ENCODE data around the gene AGAP5. TPM values are rescaled to one million over a fixed set of nuclear protein-coding genes. Genes with fewer than 3 reads are reported as not detected.

The AGAP5 gene
- total and polyA plus RNA-seq, 2 donors (not counting 1 experiment from before 2014, with no cell fraction given): 1.8 to 3.1 TPM

DNA sequence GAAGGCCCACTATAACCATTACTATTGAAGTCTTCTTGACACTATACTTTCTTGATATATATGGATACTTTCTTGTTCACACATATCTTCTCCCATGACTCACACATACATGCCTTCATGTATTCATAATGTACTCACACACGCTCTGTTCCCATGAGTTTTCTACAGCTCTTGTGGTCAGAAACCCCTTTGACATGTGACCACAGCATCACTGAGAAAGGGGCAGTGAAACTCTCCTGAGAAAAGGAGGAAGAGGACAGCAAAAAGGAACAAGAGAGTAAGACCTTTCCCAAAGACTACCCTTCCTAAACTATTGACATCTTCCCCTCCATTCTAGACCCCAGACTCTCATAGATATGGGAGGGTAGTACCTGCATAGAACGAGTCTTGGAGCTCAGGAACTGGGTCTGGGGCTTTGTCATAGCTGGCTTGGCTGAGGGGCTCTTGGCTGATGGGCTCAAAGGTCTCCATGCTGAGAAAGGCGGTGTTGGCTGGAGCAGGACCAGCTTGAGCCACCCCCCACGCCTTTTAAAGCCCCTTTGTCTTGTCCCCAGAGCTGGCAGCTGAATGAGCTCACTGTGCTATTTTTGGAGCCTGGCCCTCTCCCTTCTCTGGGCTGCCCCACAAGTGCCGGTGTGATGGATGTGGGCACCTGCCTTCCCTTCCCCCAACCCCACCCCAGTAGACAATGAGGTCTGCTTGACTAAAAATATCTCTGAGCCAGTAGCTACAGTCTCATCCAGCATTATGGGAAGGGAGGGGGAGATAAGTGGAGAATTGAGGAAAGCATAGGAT lies 47.2 kb downstream of the AGAP5 start:
- DNase-seq (ENCODE audit: low read depth in 2 of 2): peak; percentile 69 to 86
- no peaks in the 10 kb centered on the region for H3K36me3 ChIP-seq (ENCODE audit: control insufficient read depth, insufficient read depth, low read length)

DNA sequence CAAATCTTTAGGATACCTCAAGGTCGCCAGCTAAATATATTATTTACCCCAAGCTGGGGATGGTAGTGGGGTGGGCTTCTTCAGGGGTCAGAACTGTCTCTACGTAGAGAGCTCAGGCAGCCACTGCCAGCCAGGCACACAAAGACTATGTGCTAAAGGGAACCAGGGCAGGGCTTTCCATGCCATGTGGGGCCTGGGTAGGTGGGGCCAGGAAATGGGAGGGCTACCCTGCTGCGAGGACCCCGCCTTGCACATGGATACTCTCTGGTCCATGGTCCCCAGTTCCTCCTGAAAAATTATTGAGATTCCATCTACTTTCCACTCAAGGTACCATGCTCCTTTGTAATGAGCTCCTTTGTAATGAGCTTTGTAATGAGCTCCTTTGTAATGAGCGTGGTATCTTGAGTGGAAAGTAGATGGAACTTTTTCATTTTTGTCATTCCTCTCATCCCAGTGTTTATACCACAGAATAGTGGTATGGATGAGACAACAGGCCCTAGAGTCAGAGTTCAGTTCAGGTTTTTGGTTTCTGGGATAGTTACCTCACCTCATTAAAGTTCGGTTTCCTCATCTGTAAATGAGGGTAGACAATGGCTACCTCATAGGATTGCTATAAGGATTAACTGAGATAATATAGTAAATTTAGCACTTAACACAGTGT lies 47.9 kb downstream of the AGAP5 start:
- H3K4me1 ChIP-seq (ENCODE audit: control insufficient read depth, extremely low read depth, insufficient read depth, low read length): peaks cover 15% of the 10 kb centered on the region
- TF ChIP-seq, protein P1, sequence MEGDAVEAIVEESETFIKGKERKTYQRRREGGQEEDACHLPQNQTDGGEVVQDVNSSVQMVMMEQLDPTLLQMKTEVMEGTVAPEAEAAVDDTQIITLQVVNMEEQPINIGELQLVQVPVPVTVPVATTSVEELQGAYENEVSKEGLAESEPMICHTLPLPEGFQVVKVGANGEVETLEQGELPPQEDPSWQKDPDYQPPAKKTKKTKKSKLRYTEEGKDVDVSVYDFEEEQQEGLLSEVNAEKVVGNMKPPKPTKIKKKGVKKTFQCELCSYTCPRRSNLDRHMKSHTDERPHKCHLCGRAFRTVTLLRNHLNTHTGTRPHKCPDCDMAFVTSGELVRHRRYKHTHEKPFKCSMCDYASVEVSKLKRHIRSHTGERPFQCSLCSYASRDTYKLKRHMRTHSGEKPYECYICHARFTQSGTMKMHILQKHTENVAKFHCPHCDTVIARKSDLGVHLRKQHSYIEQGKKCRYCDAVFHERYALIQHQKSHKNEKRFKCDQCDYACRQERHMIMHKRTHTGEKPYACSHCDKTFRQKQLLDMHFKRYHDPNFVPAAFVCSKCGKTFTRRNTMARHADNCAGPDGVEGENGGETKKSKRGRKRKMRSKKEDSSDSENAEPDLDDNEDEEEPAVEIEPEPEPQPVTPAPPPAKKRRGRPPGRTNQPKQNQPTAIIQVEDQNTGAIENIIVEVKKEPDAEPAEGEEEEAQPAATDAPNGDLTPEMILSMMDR (conservative IDR thresholded peaks at IDR 0.05 in 1 of 2, IDR thresholded peaks at IDR 0.05 in 1 of 2; ENCODE audit: low read depth in 1 of 2, low read length in 2 of 2): no peak
- no peak for TF ChIP-seq EZH2 (IDR thresholded peaks at IDR 0.05; ENCODE audit: low read length, missing control alignments)
- DNase-seq (ENCODE audit: low read depth in 2 of 2): peak in 1 of 2 donors; percentile 71
- no peak overlapping the region for H3K4me2 ChIP-seq (ENCODE audit: extremely low read depth, insufficient read depth, low read length)
- H2AFZ ChIP-seq (ENCODE audit: low read length): no peak overlapping the region
- H3K36me3 ChIP-seq (ENCODE audit: control insufficient read depth, insufficient read depth, low read length): no peaks in the 10 kb centered on the region
- no peaks in the 10 kb centered on the region for H3K79me2 ChIP-seq (ENCODE audit: control insufficient read depth, insufficient read depth, low read length)
- peak overlapping the region; percentile 7 for H3K27ac ChIP-seq (ENCODE audit: insufficient read depth, low read length)
- no peaks in the 10 kb centered on the region for H4K20me1 ChIP-seq (ENCODE audit: control insufficient read depth, extremely low read depth, insufficient read depth, low read length)
- no peak overlapping the region for H3K4me3 ChIP-seq (replicated peaks in 1 of 4; ENCODE audit: control extremely low read depth in 1 of 4, insufficient read depth in 1 of 4, low read depth in 3 of 4, low read length in 4 of 4)
- H3K27me3 ChIP-seq (ENCODE audit: control insufficient read depth, insufficient read depth, low read length): no peaks in the 10 kb centered on the region
- H3K9ac ChIP-seq (ENCODE audit: insufficient read depth, low read length): no peak overlapping the region
- H3K9me3 ChIP-seq (ENCODE audit: control insufficient read depth, insufficient read depth, low read depth, low read length): no peaks in the 10 kb centered on the region

More for the DNA sequence above, 47.2 kb downstream of the AGAP5 start:
- Histone ChIP-seq H4K20me1 (ENCODE audit: control insufficient read depth, extremely low read depth, insufficient read depth, low read length) (no peaks in the 10 kb centered on the region), H3K27me3 (ENCODE audit: control insufficient read depth, insufficient read depth, low read length) (no peaks in the 10 kb centered on the region), H3K4me3 (replicated peaks in 1 of 4; ENCODE audit: control extremely low read depth in 1 of 4, insufficient read depth in 1 of 4, low read depth in 3 of 4, low read length in 4 of 4) (no peak overlapping the region), H3K4me1 (ENCODE audit: control insufficient read depth, extremely low read depth, insufficient read depth, low read length) (peaks cover 15% of the 10 kb centered on the region), H3K9me3 (ENCODE audit: control insufficient read depth, insufficient read depth, low read depth, low read length) (no peaks in the 10 kb centered on the region), H3K27ac (ENCODE audit: insufficient read depth, low read length) (peak overlapping the region; percentile 63), H3K9ac (ENCODE audit: insufficient read depth, low read length) (no peak overlapping the region), H2AFZ (ENCODE audit: low read length) (no peak overlapping the region), H3K79me2 (ENCODE audit: control insufficient read depth, insufficient read depth, low read length) (no peaks in the 10 kb centered on the region), H3K4me2 (ENCODE audit: extremely low read depth, insufficient read depth, low read length) (no peak overlapping the region)
- TF ChIP-seq, protein P1 (conservative IDR thresholded peaks at IDR 0.05 in 1 of 2, IDR thresholded peaks at IDR 0.05 in 1 of 2; ENCODE audit: low read depth in 1 of 2, low read length in 2 of 2): no peak
- TF ChIP-seq EZH2 (IDR thresholded peaks at IDR 0.05; ENCODE audit: low read length, missing control alignments): no peak

DNA sequence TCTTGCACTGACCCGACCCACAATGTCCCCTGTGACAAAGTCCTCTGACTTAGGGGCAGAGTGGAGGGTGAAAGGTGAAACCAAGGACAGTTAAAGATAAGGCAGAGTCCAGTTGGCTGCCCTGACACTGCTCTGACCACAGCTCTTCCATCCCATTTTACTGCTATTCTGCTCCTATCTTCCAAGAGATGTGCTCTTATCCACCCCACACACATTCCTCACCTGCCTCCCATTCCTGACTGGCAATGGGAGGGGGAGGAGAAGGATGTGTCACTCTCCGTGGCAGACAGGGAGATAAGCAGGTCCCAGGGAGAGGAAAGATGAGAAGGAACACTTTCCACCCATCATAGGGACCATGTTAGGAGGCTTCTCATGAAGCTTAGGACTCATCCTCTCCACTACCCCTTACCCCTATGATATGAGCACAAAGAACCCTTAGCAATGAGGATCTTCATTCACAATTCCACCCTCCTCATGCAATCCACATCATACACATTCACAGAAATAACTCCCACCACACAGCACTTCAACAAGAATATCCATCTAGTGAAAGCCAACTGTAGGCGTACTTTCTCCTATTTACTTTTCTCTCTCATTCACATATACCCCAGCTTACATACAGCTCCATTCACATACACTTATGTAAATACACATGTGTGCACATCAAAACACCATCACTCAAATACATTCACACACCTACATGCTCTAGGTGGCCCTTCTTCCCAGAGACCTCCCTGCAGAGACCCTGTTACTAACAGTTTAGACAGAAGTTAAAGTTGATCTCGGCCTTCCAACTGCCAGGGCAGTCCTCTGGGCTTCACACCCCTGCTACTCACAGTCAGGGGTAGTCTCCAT lies 48.7 kb downstream of the AGAP5 start:
- DNase-seq (ENCODE audit: low read depth in 2 of 2): peak in 1 of 2 donors; percentile 58

More for the DNA sequence above, 48.7 kb downstream of the AGAP5 start:
- no peak overlapping the region for H2AFZ ChIP-seq (ENCODE audit: low read length)
- no peak overlapping the region for H3K4me3 ChIP-seq (replicated peaks in 1 of 4; ENCODE audit: control extremely low read depth in 1 of 4, insufficient read depth in 1 of 4, low read depth in 3 of 4, low read length in 4 of 4)
- H3K27me3 ChIP-seq (ENCODE audit: control insufficient read depth, insufficient read depth, low read length): no peaks in the 10 kb centered on the region
- TF ChIP-seq EZH2 (IDR thresholded peaks at IDR 0.05; ENCODE audit: low read length, missing control alignments): no peak
- TF ChIP-seq, protein P1 (conservative IDR thresholded peaks at IDR 0.05 in 1 of 2, IDR thresholded peaks at IDR 0.05 in 1 of 2; ENCODE audit: low read depth in 1 of 2, low read length in 2 of 2): no peak
- H3K4me1 ChIP-seq (ENCODE audit: control insufficient read depth, extremely low read depth, insufficient read depth, low read length): peaks cover 15% of the 10 kb centered on the region
- H3K4me2 ChIP-seq (ENCODE audit: extremely low read depth, insufficient read depth, low read length): no peak overlapping the region
- H3K27ac ChIP-seq (ENCODE audit: insufficient read depth, low read length): peak overlapping the region; percentile 7
- H3K9ac ChIP-seq (ENCODE audit: insufficient read depth, low read length): no peak overlapping the region
- H4K20me1 ChIP-seq (ENCODE audit: control insufficient read depth, extremely low read depth, insufficient read depth, low read length): no peaks in the 10 kb centered on the region
- no peaks in the 10 kb centered on the region for H3K9me3 ChIP-seq (ENCODE audit: control insufficient read depth, insufficient read depth, low read depth, low read length)
- H3K79me2 ChIP-seq (ENCODE audit: control insufficient read depth, insufficient read depth, low read length): no peaks in the 10 kb centered on the region
- no peaks in the 10 kb centered on the region for H3K36me3 ChIP-seq (ENCODE audit: control insufficient read depth, insufficient read depth, low read length)

All from fibroblast of lung (primary cell).